NCI-H446 treated with DMSO at 0.1 percent for 48 hours (cell line): ENCODE results near the gene FAM229A.

Source experiments
- DNase-seq: peaks from one replicate; lab custom pipeline; 2025; lab: John Stamatoyannopoulos, UW

FAM229A gene

GRCh38 chr1:32330558-32331151 lies 31.6 kb downstream of the FAM229A start:
- no peak for DNase-seq

GRCh38 chr1:32329931-32330466 lies 32.3 kb downstream of the FAM229A start:
- no peak for DNase-seq

- no peak for DNase-seq
These were observed 35.1 kb downstream of the FAM229A start for GRCh38 chr1:32327204-32327603.

GRCh38 chr1:32321712-32322291 lies 40.5 kb downstream of the FAM229A start:
- DNase-seq: no peak

GRCh38 chr1:32318127-32318869 lies 44.0 kb downstream of the FAM229A start:
- no peak for DNase-seq

GRCh38 chr1:32316903-32317277 lies 45.4 kb downstream of the FAM229A start:
- no peak for DNase-seq

GRCh38 chr1:32311709-32312393 lies 50.4 kb downstream of the FAM229A start:
- DNase-seq: no peak
